HCT116 (cell line): ENCODE results near the gene AGL. TPM values are rescaled to one million over a fixed set of nuclear protein-coding genes. Genes with fewer than 3 reads are reported as not detected.

Experiments
- ATAC-seq: fragments of 200-7000 bp; cut with Tn5 transposase; 2 replicates; pipeline ENCODE4 v1.9.1; 2020; ENCODE audit warnings: mild to moderate bottlenecking, moderate library complexity
- BruUV-seq: library from RNA; stranded (reverse); fragments of 400-500 nt; replicated peaks from 2 replicates; lab custom pipeline; 2021; lab: Mats Ljungman, UMichigan
- CTCF ChIA-PET: fragments of 300-600 bp; sonication (Branson Sonifier 250); formaldehyde crosslinking; loops from one replicate; lab custom pipeline; 2021; ENCODE audit warnings: antibody characterized with exemption; lab: Charles Lee
- POLR2A ChIA-PET: fragments of 300-600, 350-600 bp; sonication (Branson Sonifier 250); formaldehyde crosslinking; loops from one replicate; lab custom pipeline; 2021; ENCODE audit warnings: antibody characterized with exemption; lab: Charles Lee
- RAD21 ChIA-PET, 2 experiments: fragments of 300-600 bp; sonication (Branson Sonifier 250); formaldehyde crosslinking; loops; one replicate each; lab custom pipeline; 2023; ENCODE audit warnings: low total read pairs in 2 of 2; ENCODE audit not compliant: uncharacterized antibody in 2 of 2, unreplicated experiment in 2 of 2, low non-redundant PET in 1 of 2; lab: Charles Lee
- DNase-seq: peaks from one replicate; pipeline ENCODE4 v3.0.0-alpha.2; 2010; ENCODE audit warnings: low read depth, low spot score
- H2AFZ ChIP-seq: fragments of 200-600 bp; shearing (Covaris generic), sonication (generic); 2 replicates; pipeline ENCODE4 v1.6.1; 2017; ENCODE audit warnings: low read depth, mixed run types, mixed read lengths, antibody characterized with exemption, low read length; ENCODE audit not compliant: poor library complexity, severe bottlenecking
- H3K27ac ChIP-seq: 2 replicates; pipeline ENCODE4 v1.5.1; 2012; ENCODE audit warnings: low read depth, low read length
- H3K27me3 ChIP-seq: fragments of 200-600 bp; sonication (generic); 2 replicates; pipeline ENCODE4 v1.6.1; 2016; ENCODE audit warnings: mixed run types, low read length, mixed read lengths; ENCODE audit not compliant: insufficient read depth
- H3K36me3 ChIP-seq, 2 experiments: fragments of 200-500 bp in 1 of 2; fragments of 200-600 bp in 1 of 2; sonication (Bioruptor generic) in 1 of 2; sonication (generic) in 1 of 2; 2 replicates each; pipeline versions ENCODE4 v1.5.1 to v1.6.1; 2014 to 2016; ENCODE audit warnings: low read length in 2 of 2, inconsistent platforms in 1 of 2, mixed read lengths in 1 of 2, mixed run types in 1 of 2; ENCODE audit not compliant: insufficient read depth in 2 of 2, control insufficient read depth in 1 of 2
- H3K4me1 ChIP-seq, 2 experiments: fragments of 200-600 bp in 1 of 2; sonication (generic) in 1 of 2; 2 replicates each; pipeline versions ENCODE4 v1.5.1 to v1.6.1; 2012 to 2017; ENCODE audit warnings: low read length in 2 of 2, inconsistent platforms in 1 of 2, mild to moderate bottlenecking in 1 of 2, mixed read lengths in 1 of 2, mixed run types in 1 of 2, moderate library complexity in 1 of 2; ENCODE audit not compliant: insufficient read depth in 2 of 2, control insufficient read depth in 1 of 2
- H3K4me2 ChIP-seq: fragments of 200-600 bp; sonication (generic); 2 replicates; pipeline ENCODE4 v1.6.1; 2017; ENCODE audit warnings: mixed run types, low read length, mixed read lengths
- H3K4me3 ChIP-seq, 2 experiments: fragments of 200-600 bp in 1 of 2; sonication (generic) in 1 of 2; replicated peaks in 1 of 2; 2 replicates each; pipeline ENCODE4 v1.5.1; 2011 to 2016; ENCODE audit warnings: low read length in 2 of 2, control low read depth in 1 of 2, low read depth in 1 of 2, mild to moderate bottlenecking in 1 of 2, mixed read lengths in 1 of 2, mixed run types in 1 of 2
- H3K79me2 ChIP-seq: fragments of 200-600 bp; sonication (generic); 2 replicates; pipeline ENCODE4 v1.6.1; 2017; ENCODE audit warnings: mild to moderate bottlenecking, mixed run types, low read length, moderate library complexity, mixed read lengths; ENCODE audit not compliant: insufficient read depth
- H3K9ac ChIP-seq: fragments of 200-600 bp; sonication (generic); 2 replicates; pipeline ENCODE4 v1.6.1; 2016; ENCODE audit warnings: low read length, mixed read lengths
- H3K9me2 ChIP-seq: fragments of 200-600 bp; sonication (generic), shearing (Covaris generic); 2 replicates; pipeline ENCODE4 v1.6.1; 2017; ENCODE audit warnings: mixed run types, mild to moderate bottlenecking, moderate library complexity; ENCODE audit not compliant: insufficient read depth
- H3K9me3 ChIP-seq, 2 experiments: fragments of 200-500 bp in 1 of 2; fragments of 200-600 bp in 1 of 2; sonication (Bioruptor generic) in 1 of 2; sonication (generic) in 1 of 2; 2 replicates each; pipeline ENCODE4 v1.6.1; 2014 to 2017; ENCODE audit warnings: low read length in 2 of 2, mixed read lengths in 2 of 2, inconsistent platforms in 1 of 2, low read depth in 1 of 2, mild to moderate bottlenecking in 1 of 2, mixed run types in 1 of 2, moderate library complexity in 1 of 2; ENCODE audit not compliant: control insufficient read depth in 1 of 2, insufficient read depth in 1 of 2
- H4K20me1 ChIP-seq: fragments of 200-600 bp; sonication (generic), shearing (Covaris generic); 2 replicates; pipeline ENCODE4 v1.6.1; 2017; ENCODE audit warnings: mixed run types, mild to moderate bottlenecking, moderate library complexity; ENCODE audit not compliant: insufficient read depth
- CEBPB ChIP-seq: IDR thresholded peaks from 2 replicates; pipeline ENCODE4 v1.6.1; 2012; ENCODE audit warnings: low read depth
- CTCF ChIP-seq, 3 experiments: fragments of 200-600 bp in 1 of 3; sonication (generic) in 1 of 3; IDR thresholded peaks in 2 of 3; conservative IDR thresholded peaks in 1 of 3; 2 replicates each; pipeline ENCODE4 v1.5.1; 2012 to 2017; ENCODE audit warnings: low read depth in 2 of 3, low read length in 2 of 3, antibody characterized with exemption in 1 of 3, borderline replicate concordance in 1 of 3, control low read depth in 1 of 3, mild to moderate bottlenecking in 1 of 3, mixed read lengths in 1 of 3, mixed run types in 1 of 3, moderate library complexity in 1 of 3; ENCODE audit not compliant: insufficient read depth in 1 of 3
- EGR1 ChIP-seq: IDR thresholded peaks from 2 replicates; pipeline ENCODE4 v1.6.1; 2012; ENCODE audit warnings: low read depth
- ELF1 ChIP-seq: IDR thresholded peaks from 2 replicates; pipeline ENCODE4 v1.6.1; 2012; ENCODE audit warnings: low read depth, borderline replicate concordance
- FOSL1 ChIP-seq: IDR thresholded peaks from 2 replicates; pipeline ENCODE4 v1.6.1; 2012; ENCODE audit warnings: low read depth
- JUND ChIP-seq: IDR thresholded peaks from 2 replicates; pipeline ENCODE4 v1.6.1; 2012
- REST ChIP-seq: IDR thresholded peaks from 2 replicates; pipeline ENCODE4 v1.6.1; 2012; ENCODE audit warnings: low read depth
- SP1 ChIP-seq: IDR thresholded peaks from 2 replicates; pipeline ENCODE4 v1.6.1; 2012; ENCODE audit warnings: low read depth
- TCF7L2 ChIP-seq: IDR thresholded peaks from 2 replicates; pipeline ENCODE4 v1.7.0; 2011; ENCODE audit warnings: borderline replicate concordance, inconsistent platforms; ENCODE audit not compliant: insufficient read depth, insufficient read length; ENCODE audit errors: extremely low read depth
- YY1 ChIP-seq: IDR thresholded peaks from 2 replicates; pipeline ENCODE4 v1.6.1; 2011; ENCODE audit warnings: low read length, low read depth, moderate library complexity, mild to moderate bottlenecking; ENCODE audit not compliant: insufficient replicate concordance; ENCODE audit errors: extremely low read depth
- ZBTB33 ChIP-seq: IDR thresholded peaks from 2 replicates; pipeline ENCODE4 v1.6.1; 2011; ENCODE audit warnings: mild to moderate bottlenecking, low read length, moderate library complexity; ENCODE audit not compliant: insufficient replicate concordance; ENCODE audit errors: extremely low read depth
- ZFX ChIP-seq: fragments of 450-650 bp; IDR thresholded peaks from 2 replicates; pipeline ENCODE4 v1.6.1; 2017
- ZNF274 ChIP-seq: fragments of 200-500 bp; sonication (Bioruptor generic); IDR thresholded peaks from 2 replicates; pipeline ENCODE4 v1.6.1; 2014; ENCODE audit warnings: mild to moderate bottlenecking, low read depth, low read length, inconsistent platforms
- intact Hi-C: fragments of 100-400 bp; cut with micrococcal nuclease; formaldehyde crosslinking; loops from 2 replicates; pipeline ENCODE4 v1.10.0; 2022
- total RNA-seq: library from RNA; stranded (reverse); gene quantifications from one replicate; pipeline ENCODE4 v1.2.1, GENCODE V29; 2021; ENCODE audit not compliant: unreplicated experiment

AGL gene
- total RNA-seq, 1 experiment from 2014 or later = 19.4 TPM

- no peaks in the 10 kb centered on the region for H3K27me3 ChIP-seq
- H3K4me1 ChIP-seq = no peaks in the 10 kb centered on the region
- no peaks in the 10 kb centered on the region for H3K36me3 ChIP-seq
- H3K9me2 ChIP-seq = no peaks in the 10 kb centered on the region
- RAD21 ChIA-PET = no interaction called here
- H3K27ac ChIP-seq = no peak overlapping the region
- H4K20me1 ChIP-seq = no peaks in the 10 kb centered on the region
- H3K79me2 ChIP-seq = no peaks in the 10 kb centered on the region
- no peak overlapping the region for H3K4me2 ChIP-seq
- intact Hi-C loops = no loop called here
- H3K9ac ChIP-seq = no peak overlapping the region
- no peak for TF ChIP-seq FOSL1
- no peak for TF ChIP-seq JUND
- no peak for TF ChIP-seq CTCF (IDR thresholded peaks at IDR 0.05 in 2 of 3, conservative IDR thresholded peaks at IDR 0.05 in 1 of 3; ENCODE audit: borderline replicate concordance in 1 of 3, insufficient read depth in 1 of 3, low read depth in 2 of 3, low read length in 2 of 3)
- TF ChIP-seq SP1 = no peak
- TF ChIP-seq EGR1 = no peak
- no peak for TF ChIP-seq ELF1
- no peak for TF ChIP-seq TCF7L2
- no peak for TF ChIP-seq ZFX
- TF ChIP-seq YY1 = no peak
- TF ChIP-seq CEBPB = no peak
- TF ChIP-seq REST = no peak
- TF ChIP-seq ZNF274 = no peak
- TF ChIP-seq ZBTB33 = no peak
- TF ChIP-seq, all 23 proteins: peak for 0
- DNase-seq (no peak), ATAC-seq (no peak)
- BruUV-seq = no TSS peak
- H3K9me3 ChIP-seq = 0 out of 4 replicates have a peak, but pooled peaks cover 0 to 3% of the 10 kb centered on the region in 2 experiments
- no peak overlapping the region for H3K4me3 ChIP-seq
- ChIA-PET POLR2A (interaction anchor here (1.4 kb wide), 1 partner anchor 17 kb away, joined by 3 read pairs; the partner anchor contains the start of gene SLC35A3), CTCF (no interaction called here)
- no peak overlapping the region for H2AFZ ChIP-seq
Observed at GRCh38 chr1:99952522-99952921, 102.4 kb downstream of the AGL start.
